ENCODE results near the gene PRMT2. TPM values are rescaled to one million over a fixed set of nuclear protein-coding genes. Genes with fewer than 3 reads are reported as not detected.
"Not testable (repeated sequence)": the region's sequence is repeated elsewhere in the genome, so short reads cannot be mapped to it uniquely, and the experiment has no call there.

The PRMT2 gene
- total RNA-seq, 1 donor from 2014 or later, result 152 TPM

DNA sequence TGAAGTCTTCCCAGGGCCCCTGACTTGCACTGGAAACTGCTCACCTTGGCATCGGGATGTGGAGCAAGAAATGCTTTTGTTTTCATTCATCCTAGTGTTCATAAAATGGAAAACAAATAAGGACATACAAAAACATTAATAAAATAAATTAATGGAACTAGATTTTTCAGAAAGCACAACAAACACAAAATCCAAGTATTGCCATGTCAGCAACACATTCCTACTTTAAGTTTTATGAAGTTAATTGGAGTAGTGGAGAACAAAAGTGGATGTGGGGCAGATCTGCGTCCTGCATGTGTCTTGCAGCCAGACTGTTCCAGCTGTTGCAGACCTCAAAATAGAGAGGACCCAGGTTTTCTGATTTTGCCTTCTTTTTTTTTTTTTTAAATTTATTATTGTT, 32.9 kb downstream of the PRMT2 start:
- DNase-seq (ENCODE audit: low spot score), result no peak

- DNase-seq (ENCODE audit: low spot score), result not testable (repeated sequence)
Observed at GRCh38 chr21:46668904-46669303, 33.4 kb downstream of the PRMT2 start.

DNA sequence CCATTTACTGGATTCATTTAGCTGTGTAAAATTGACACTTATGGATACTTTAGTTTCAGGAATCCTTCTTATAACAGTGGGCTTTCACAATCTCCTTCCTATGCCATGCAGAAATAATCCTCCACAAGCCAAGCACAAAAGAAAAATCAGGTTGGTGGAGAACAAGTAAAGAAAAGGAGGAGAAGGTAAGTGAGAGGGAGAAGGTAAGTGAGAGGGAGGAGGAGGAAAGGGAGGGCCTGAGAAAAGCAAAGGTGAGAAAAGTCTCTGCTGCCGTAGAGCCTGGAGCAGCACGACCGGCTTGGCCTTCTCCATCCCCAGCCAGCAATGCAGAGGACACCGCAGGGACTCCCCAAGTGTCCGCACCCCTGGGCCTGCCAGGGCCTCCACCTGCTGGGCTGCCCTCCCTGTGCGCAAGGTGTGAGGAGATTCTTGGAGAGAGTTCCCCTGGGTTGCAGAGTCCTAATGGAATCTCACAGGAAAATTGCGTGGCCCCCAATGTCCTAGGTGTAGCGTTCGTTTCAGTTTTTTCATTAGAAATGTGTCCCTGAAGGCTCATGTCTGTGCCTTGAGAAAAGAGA, 39.0 kb downstream of the PRMT2 start:
- no peak for DNase-seq (ENCODE audit: low spot score)

- peak; percentile 42 for DNase-seq (ENCODE audit: low spot score)
Observed at GRCh38 chr21:46675595-46676280, 40.3 kb downstream of the PRMT2 start.

GRCh38 chr21:46676542-46676941, 41.1 kb downstream of the PRMT2 start:
- not testable (repeated sequence) for DNase-seq (ENCODE audit: low spot score)

DNA sequence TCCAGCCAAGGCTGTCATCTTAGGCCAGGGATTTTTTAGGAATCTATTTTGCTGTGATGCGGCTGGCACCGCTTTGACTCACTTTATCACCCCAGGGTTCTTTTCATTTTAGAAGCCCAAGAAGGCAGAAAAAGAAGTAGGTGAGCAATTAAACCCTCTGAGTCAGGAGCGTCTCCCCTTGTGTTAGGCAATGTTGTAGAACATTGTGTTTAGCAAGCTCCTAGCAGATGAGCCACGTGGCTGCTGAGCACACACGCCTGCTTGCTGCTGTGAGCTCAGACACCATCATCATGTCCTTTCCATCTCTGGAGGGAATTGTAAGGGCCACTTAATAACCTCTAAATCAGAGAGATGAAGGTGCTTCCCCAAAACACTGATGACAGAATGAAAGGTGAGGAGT, 46.1 kb downstream of the PRMT2 start:
- not testable (repeated sequence) for DNase-seq (ENCODE audit: low spot score)

DNA sequence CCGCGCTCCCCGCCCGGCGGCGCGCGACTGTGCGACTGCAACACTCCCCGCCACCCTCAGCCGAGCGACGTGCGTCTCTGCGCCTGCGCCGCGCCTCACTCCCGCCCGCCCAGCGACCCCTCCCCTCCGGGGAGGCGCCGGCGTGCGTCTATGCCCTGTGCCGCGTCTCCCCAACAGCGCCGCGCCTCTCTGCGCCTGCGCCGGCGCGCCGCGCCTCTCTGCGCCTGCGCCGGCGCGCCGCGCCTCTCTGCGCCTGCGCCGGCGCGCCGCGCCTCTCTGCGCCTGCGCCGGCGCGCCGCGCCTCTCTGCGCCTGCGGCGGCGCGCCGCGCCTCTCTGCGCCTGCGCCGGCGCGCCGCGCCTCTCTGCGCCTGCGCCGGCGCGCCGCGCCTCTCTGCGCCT, 63.2 kb downstream of the PRMT2 start:
- DNase-seq (ENCODE audit: low spot score), result not testable (repeated sequence)

DNA sequence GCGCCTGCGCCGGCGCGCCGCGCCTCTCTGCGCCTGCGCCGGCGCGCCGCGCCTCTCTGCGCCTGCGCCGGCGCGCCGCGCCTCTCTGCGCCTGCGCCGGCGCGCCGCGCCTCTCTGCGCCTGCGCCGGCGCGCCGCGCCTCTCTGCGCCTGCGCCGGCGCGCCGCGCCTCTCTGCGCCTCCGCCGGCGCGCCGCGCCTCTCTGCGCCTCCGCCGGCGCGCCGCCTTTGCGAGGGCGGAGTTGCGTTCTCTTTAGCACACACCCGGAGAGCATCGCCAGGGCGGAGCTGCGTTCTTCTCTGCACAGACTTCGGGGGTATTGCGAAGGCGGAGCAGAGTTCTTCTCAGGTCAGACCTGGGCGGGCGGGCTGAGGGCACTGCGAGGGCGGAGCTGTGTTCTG, 63.6 kb downstream of the PRMT2 start:
- not testable (repeated sequence) for DNase-seq (ENCODE audit: low spot score)

Other genes with a start within 250 kb of the PRMT2 start
- gene DIP2A, start 176.8 kb upstream of the PRMT2 start, total RNA-seq (ENCODE audit: insufficient read depth, low replicate concordance), result 29.1 TPM
- not detected for gene S100B, start 30.6 kb upstream of the PRMT2 start, total RNA-seq (ENCODE audit: insufficient read depth, low replicate concordance)

All from umbilical cord (tissue), 2 donors.